HG02642 (cell line): ENCODE data around the gene MDM4.
"Not testable (repeated sequence)": the region's sequence is repeated elsewhere in the genome, so short reads cannot be mapped to it uniquely, and the experiment has no call there.

ENCODE experiments used
- ATAC-seq: cut with Tn5 transposase; IDR thresholded peaks from one replicate; pipeline ENCODE4 v1.9.1; 2021; ENCODE audit warnings: mild to moderate bottlenecking; ENCODE audit not compliant: unreplicated experiment, poor library complexity

Gene MDM4, protein sequence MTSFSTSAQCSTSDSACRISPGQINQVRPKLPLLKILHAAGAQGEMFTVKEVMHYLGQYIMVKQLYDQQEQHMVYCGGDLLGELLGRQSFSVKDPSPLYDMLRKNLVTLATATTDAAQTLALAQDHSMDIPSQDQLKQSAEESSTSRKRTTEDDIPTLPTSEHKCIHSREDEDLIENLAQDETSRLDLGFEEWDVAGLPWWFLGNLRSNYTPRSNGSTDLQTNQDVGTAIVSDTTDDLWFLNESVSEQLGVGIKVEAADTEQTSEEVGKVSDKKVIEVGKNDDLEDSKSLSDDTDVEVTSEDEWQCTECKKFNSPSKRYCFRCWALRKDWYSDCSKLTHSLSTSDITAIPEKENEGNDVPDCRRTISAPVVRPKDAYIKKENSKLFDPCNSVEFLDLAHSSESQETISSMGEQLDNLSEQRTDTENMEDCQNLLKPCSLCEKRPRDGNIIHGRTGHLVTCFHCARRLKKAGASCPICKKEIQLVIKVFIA

DNA sequence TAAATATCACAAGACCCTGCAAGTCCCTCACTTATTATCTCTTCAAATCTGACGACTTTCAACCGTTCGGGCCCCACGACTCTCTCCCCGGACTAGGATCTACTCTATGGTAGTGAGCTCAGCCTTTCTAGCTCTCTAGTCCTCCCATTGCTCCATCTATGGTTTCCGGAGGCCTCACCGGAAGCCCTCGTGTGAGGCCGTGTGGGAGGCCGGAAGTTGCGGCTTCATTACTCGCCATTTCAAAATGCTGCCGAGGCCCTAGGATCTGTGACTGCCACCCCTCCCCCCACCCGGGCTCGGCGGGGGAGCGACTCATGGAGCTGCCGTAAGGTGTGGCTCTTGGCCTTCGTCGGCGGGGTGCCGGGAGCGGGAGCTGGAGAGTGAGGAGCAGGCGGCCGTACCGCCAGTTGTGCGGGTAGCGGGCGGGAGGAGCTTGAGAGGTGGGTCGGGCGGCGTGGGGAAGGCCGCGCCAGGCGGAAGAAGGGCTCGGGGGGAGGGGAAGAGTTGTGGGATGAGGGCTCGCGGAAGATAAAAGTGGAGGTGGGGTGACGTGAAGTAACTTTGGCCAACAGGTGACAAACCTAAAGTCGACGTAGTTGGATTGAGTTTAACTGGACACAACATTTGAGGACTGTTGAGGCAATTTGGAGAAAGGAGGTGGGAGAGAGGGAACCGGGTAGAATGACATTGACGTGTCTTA is at the start of gene MDM4:
MDM4 (plus strand) TSS at position 227 of the 700 bp plus-strand sequence. CDS start 9,113 bp downstream, outside the sequence.
- ATAC-seq = peak; percentile 80

DNA sequence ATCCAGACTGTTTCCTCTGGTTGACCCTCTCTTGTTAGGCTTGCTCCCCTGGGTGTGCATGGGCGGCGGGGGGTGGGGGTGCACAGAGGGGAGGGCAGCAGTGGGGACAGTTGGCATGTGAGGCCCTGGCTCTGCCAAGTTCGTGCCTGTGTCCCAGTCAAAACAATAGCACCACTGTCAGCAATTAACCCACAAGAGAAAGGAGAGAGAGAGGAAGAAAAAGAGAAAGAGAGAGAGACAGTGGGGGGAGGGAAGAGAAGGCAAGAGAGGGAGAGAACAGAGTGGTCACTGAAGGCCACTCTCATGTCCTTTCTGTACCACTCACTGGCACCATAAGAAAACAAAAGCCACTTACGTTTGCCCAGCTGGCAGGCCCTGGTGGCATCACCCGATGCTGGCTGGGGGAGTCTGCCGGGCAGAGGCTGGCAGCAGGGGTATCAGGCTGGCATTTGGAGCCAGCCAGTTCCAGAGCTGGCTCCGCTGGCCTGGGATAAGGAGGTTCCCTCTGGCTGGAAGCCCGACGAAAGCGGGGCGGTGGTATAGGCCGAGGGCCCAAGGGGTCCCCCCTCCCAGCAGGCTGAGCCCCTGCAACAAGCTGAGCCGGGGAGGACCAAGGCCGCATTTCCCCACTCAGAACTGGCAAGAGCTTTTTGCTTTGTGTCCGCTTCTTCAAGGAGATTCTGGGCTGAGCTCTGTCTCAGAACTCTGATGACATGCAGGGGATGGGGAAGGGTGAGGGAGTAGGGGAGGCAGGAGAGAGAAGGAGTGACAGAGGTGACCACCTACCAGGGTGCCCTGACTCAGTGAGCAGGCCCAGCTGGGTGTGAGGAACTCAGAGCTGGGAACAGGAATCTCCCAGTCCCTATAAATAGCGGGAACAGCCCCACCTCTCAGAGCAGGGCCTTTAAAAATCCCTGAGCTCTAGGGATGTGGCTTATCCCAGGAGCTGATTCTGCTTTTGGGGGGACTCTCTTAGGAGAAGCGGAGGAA is 49.5 kb upstream of the MDM4 start:
- no peak for ATAC-seq

DNA sequence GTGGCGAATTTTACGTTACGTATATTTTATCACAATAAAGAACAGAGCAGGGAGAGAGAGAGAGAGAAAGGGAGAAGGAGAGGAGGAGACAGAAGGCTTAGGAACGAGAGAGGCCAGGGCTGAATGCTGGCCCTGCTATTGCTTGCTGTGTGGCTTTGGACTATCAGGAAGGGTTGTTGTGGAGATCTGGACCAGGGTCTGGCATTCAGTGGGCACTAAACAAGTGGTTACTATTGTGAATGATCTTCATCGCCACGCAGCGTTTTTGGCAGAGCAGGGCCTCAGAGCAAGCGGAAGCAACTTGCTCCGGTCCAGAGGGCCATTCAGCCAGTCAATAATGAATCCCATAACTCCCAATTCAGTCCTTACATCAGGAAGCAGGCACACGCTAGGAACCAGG is 48.0 kb upstream of the MDM4 start:
- ATAC-seq = no peak

DNA sequence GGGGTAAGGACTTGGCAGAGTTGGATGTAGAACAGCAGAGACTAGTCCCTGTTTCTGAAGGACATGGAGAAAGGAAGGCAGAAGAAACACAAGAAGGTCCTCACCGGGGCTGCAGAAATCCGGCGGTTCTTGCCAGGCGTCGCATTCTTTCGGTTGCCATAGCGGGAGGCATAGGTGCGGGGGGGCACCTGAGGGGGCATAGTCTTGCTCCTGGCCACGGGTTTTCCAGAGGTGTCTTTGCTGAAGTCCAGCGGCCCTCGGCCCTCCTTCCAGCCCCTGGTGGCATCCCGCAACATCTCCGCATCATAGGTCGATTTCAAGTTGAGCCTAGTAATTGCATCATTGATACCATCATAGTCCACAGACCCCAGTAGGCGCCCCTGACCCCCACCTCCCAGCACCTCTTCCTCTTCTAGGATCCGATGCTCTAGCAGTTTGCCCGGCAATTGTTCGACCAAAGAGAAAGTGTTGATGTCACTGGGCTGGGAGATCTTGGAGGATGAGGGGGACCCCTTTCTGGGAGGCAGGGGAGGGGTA is 47.4 kb upstream of the MDM4 start:
- no peak for ATAC-seq

DNA sequence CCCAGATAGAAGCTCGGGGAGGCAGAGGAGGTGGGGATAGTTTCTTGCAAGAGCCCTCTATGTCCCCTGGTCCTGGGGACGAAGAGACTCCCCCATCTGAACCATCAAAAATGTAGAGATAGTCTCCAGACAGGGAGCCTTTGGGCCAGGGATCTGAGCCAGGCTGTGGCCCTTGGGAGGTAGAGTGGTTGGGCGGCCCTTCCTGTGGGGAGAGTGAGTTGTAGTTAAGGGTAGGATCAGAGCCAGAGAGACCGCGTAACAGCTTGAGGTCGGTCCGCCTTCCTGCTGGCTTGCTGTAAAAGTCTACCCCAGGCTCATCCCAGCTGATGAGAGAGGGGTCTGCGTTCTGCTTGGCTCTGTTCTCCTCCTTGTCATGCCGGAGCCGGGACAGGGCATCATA is 46.9 kb upstream of the MDM4 start:
- ATAC-seq = no peak

DNA sequence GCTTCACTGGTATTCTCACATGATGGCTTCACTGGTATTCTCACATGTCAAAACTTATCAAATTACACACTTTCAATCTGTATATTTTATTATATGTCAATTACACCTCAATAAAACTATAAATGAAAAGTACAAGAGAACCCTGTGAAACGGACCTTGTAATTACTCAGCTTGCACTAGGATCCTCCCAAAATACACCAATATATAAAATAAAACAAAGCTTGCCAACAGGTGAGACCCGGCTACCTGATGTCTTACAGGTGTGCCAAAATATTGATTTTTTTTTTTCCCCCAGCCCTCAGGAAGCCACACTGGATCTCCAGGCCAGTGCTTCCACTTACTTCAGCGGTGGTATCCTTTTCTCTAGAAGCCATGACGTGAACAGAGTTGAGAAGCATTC is 44.5 kb upstream of the MDM4 start:
- no peak for ATAC-seq

DNA sequence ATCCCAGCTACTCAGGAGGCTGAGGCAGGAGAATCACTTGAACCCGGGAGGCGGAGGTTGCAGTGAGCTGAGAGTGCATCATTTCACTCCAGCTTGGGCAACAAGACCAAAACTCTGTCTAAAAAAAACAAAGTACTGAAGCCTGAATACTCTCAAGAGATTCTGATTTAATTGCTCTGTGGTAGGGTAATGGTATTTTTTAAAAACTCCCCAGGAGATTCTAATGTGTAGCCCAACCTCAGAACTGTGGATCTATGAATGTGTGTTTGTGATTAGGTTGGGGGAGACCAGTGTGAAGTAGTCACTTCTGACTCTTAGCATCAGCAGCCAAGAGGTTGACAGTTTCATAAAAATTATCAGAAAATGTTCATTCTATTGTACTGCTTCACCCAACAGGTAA is 43.5 kb upstream of the MDM4 start:
- no peak for ATAC-seq

DNA sequence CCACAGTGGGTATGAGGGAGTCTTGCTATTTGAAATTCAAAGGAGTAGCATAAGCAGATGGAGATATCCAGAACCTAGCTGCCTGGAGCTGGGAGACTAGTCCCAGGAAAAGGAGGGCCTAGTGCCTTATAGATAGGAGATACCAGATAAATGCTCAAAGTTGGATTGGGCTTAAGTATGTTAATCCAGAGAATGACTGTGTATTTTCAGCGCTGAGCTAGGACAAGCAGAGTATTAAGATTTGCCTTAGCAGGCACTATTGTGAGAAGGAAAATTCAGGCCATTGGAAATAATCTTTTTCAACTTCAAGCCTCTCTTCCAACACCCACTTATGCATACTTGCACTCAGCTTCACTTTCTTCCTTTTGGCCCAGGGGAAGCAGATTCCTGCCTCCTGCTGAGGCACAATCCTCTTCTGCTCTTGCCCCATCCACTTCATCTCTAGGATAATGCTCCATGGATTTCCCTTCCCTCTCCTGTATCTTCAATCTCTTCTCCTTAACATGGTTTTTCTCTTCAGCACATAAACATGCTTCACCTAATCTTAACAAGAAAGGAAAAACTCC is 42.7 kb upstream of the MDM4 start:
- no peak for ATAC-seq

DNA sequence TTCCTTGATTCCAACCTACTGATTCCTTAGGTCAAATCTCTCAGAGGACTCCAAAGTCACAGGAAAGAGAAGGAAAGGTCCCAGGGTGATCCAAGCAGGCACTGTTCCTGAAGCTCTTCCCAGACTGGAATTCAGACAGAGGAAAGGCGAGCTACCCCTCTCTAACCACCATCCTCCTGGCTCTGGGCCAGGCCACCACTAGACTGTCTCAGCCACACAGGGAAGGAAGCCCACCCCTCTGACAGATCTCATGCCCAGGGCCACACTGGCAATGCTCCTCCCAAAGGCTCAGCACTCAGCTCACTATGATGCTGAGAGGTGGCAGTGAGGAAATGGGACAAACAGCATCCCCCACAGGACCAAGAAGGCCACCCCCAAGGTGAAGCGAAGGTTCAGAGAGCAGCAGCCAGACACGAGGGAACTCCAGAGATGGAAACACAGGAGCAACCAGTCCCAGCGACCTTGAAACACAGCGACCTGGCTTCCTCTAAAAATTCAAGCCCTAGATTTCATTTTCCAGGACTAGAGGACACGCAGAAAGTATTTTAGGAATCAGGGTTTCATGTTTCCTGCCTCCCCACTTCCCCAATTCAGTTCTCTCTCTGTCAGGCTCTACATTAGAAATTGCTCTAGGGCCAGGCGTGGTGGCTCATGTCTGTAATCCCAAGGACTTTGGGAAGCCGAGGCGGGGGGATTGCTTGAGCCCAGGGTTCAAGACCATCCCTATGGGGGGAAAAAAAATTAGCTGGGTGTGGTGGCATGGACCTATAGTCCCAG is 40.4 kb upstream of the MDM4 start:
- no peak for ATAC-seq

DNA sequence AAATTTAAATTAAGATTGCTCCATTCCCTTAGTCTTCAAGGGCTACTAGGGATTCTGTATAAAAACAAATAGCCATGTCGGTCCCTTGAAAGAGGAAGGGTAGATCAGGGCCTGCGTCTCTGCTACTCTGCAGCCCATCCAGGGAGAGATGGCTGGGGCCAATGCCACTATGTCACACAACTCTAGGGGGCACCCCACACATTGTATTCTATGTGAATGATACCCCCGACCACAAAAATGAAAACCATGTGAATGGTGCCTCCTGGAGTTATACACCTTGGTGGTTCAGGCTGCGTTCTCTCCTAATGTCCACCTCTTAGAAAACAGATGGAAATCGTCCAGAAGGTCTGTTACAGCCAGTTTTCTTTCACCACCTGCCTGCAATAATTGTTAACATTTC is 39.6 kb upstream of the MDM4 start:
- no peak for ATAC-seq

DNA sequence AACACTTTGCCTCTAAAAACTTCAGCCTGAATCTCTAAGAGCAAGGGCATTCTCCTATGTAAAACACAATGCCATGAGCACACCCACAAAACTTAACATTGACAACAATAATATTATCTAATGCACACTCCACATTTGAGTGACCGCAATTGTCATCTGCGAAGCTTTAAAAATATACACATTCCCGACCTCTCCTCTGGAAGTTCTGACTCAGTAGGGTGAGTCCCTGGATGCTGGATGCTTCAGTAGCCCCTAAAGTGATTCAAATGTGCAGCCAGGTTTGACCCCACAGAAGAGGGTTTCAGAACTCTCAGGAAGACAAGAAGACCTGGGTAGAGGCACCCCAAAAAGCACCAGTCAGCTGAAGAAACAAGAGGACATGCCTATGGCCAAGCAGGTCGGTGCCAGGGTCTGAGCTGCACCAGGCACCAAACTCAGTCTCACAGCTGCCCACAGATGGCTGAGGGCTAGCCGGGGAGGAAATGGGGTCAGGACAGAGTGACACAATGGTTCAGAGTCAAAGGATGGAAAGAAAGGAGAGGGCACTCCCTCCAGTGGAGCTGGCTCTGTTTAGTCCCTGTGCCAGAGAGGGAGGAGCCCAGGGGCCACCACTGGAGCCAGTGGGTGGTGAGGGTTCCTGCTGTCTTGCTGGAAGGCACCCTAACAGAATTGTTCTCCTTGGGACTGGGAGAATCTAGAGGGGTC is 39.0 kb upstream of the MDM4 start:
- no peak for ATAC-seq

DNA sequence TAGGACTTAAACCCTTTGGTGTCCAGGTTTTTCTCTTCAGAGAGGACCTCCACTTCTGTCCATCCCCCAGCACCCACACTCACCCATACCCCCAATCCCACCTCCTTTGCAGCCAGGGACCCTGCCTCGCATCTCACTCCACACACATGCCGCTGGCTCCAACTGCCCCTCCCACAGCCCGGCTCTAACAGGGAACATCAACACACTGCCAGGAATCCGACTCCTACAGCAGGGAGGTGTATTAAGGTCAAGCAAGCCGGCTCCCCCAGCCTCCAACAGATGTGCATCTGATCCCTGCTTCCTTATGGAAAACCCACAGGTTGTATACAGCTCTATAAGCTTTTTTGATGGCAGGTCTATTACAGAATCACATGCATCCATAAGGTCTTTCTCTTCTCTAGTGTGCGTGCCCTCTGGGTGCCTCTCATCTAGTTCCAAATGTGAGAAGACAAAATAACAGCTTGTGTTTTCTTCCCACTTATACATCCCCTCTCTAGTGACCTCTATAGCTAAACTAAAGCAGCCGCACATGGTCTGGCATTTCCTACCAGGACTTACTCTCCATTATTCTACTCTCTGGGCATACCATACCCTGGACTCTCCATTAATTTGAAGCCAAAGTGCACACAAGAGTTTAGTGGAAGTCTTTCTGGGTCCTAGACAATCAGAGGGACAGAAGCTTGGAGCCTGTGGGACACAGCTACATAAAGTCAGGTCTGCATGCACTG is 37.9 kb upstream of the MDM4 start:
- no peak for ATAC-seq

DNA sequence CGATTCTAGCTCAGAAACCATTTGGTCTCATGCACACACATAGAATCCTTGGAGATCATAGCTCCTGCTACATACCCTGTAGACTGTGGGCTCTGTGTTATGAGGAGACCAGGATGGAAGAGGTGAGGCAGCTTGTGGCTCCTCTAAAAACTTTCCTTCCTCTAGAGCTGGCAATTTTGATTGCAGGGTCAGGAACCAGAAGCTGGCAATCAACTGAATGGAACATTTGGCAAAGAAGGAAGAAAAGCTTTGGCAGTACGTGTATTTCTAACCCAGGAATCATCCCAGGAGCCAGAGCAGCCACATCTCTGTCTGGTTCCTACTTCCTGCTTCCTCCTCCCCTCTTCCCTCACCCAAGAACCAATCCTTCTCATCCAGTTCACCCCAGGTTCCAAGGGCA is 37.3 kb upstream of the MDM4 start:
- no peak for ATAC-seq

DNA sequence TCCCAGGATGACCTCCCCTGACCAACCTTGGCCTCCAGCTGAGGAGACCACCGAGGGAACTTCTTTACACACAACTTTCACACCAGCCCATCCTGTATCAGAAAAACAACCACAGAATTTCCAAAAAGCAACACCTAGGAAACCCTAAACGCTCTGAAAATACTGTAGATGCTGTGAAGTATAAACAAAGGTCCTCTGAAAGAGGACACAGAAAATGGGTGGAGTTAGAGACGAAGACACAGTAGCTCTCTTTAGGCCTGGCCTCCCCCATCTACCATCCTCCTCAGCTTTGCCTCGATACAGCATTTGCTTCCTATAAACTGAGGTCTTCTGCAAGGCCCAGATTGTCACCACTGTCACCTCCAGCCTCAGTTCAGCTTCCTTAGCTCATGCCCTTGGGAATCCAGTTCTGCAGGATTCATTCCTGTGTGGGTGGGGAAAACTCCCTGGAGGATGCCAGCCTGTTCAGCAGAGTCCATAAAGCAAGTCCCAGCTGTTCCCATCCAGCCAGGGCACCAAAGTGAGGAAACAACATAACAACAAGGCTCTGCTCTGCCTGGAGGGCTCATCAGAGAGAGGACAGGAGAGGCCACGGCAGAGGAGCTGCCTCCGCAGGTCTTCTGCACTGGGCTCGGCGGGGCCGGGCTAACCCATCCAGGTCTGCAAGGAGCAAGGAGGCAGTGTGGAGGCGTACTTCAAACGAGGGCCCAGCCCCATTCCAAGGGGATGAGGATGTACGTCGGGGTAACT is 36.6 kb upstream of the MDM4 start:
- no peak for ATAC-seq

DNA sequence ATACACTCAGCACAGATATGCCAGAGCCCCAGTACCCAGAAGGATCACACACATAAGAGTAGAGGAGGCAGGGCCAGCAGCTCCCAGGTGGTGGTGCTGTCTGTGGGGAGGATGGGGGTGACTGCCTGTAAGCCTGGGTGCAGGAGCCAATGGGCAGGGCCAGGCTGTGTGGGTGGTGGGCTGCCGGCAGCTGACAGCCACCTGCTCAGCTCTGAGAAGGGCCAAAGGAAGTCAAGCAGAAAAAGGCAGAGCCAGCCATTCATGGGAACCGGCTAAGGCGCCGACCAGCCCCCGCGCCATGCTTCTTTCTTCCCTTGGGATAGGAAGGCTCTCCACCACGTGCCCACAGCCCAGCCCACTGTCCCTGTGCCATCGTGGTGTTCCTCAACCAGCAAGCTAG is 35.7 kb upstream of the MDM4 start:
- ATAC-seq = peak; percentile 72

DNA sequence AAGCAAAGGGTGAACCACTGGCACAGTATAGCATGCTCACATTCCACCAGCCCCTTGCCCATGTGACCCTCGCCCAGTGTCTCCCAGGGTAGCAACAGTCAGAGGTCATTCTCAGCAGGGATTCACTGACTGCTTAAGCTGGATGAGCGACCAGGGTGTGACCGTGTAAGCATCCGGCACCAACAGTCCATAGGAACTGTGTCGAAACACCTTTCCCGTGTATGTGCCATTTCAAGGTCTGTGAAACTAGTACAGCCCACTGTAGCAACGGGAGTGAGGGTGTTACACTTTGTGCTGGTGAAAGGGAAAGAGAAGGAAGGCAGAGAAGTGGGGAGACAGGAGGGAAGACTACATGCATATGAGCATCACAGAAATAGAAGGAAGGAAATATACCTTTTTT is 32.4 kb upstream of the MDM4 start:
- no peak for ATAC-seq

DNA sequence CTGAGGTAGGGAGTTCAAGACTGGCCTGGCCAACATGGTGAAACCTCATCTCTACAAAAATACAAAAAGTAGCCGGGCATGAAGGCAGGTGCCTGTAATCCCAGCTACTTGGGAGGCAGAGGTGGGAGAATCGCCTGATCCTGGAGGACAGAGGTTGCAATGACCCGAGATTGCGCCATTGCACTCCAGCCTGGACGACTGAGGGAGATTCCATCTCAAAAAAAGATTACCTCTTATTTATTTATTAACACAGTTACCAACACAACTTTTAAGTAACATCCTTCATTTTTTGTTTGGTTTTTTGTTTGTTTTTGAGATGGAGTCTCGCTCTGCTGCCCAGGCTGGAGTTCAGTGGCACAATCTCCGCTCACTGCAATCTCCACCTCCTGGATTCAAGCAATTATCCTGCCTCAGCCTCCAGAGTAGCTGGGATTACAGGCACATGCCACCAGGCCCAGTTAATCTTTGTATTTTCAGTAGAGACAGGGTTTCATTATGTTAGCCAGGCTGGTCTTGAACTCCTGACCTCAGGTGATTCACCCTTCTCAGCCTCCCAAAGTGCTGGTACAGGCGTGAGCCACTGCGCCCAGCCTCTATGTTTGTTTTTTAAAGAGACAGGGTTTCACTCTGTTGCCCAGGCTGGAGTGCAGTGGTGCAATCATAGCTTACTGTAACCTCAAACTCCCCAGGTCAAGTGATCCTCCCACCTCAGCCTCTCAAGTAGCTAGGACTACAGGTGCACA is 29.5 kb upstream of the MDM4 start:
- not testable (repeated sequence) for ATAC-seq
